Common myeloid progenitor, CD34-positive (primary cell): Measurements from ENCODE around the gene EED.
A peak's percentile ranks its signal among the peaks of the same experiment; 100 is the strongest.
"Not testable (repeated sequence)": the region's sequence is repeated elsewhere in the genome, so short reads cannot be mapped to it uniquely, and the experiment has no call there.

Experiments
- CTCF ChIA-PET: fragments of 350-600 bp; sonication (Branson Sonifier 250); formaldehyde crosslinking; loops from one replicate; lab custom pipeline; 2021; ENCODE audit warnings: antibody characterized with exemption; lab: Charles Lee
- POLR2A ChIA-PET: fragments of 350-600 bp; sonication (Branson Sonifier 250); formaldehyde crosslinking; loops from one replicate; lab custom pipeline; 2021; ENCODE audit warnings: antibody characterized with exemption; lab: Charles Lee
- DNase-seq, 3 donors: peaks; one replicate each; pipeline versions ENCODE4 v3.0.0 to v3.0.0-alpha.2; 2013
- H3K27ac ChIP-seq, 2 experiments: 1 replicate in 1 of 2; 2 replicates in 1 of 2; pipeline ENCODE4 v1.7.0; 2013; ENCODE audit warnings: inconsistent platforms in 2 of 2, low read length in 2 of 2, mild to moderate bottlenecking in 2 of 2, low read depth in 1 of 2, moderate library complexity in 1 of 2; ENCODE audit not compliant: severe bottlenecking in 2 of 2, insufficient read depth in 1 of 2, poor library complexity in 1 of 2
- H3K27me3 ChIP-seq, 5 experiments: replicated peaks in 2 of 5; 1 replicate in 3 of 5; 2 replicates in 2 of 5; pipeline versions ENCODE4 v1.6.1 to v1.7.0; 2013; ENCODE audit warnings: low read length in 4 of 5, mild to moderate bottlenecking in 2 of 5, moderate library complexity in 2 of 5, inconsistent platforms in 1 of 5; ENCODE audit not compliant: insufficient read depth in 5 of 5, control insufficient read depth in 4 of 5
- H3K36me3 ChIP-seq, 4 experiments: 1 replicate in 2 of 4; 2 replicates in 2 of 4; pipeline versions ENCODE4 v1.6.1 to v1.7.0; 2013; ENCODE audit warnings: low read length in 3 of 4, control low read depth in 1 of 4, mild to moderate bottlenecking in 1 of 4; ENCODE audit not compliant: control insufficient read depth in 4 of 4, insufficient read depth in 4 of 4
- H3K4me1 ChIP-seq, 4 experiments: 1 replicate in 3 of 4; 2 replicates in 1 of 4; pipeline versions ENCODE4 v1.6.1 to v1.7.1; 2013; ENCODE audit warnings: low read length in 3 of 4, mild to moderate bottlenecking in 3 of 4, control low read depth in 1 of 4, inconsistent platforms in 1 of 4, moderate library complexity in 1 of 4; ENCODE audit not compliant: control insufficient read depth in 4 of 4, insufficient read depth in 4 of 4; ENCODE audit errors: control extremely low read depth in 1 of 4
- H3K4me3 ChIP-seq, 7 experiments: 1 replicate in 4 of 7; 2 replicates in 3 of 7; pipeline versions ENCODE4 v1.5.1 to v1.7.0; 2013; ENCODE audit warnings: mild to moderate bottlenecking in 7 of 7, low read length in 6 of 7, moderate library complexity in 6 of 7, inconsistent platforms in 2 of 7, low read depth in 2 of 7, control low read depth in 1 of 7; ENCODE audit not compliant: insufficient read depth in 4 of 7, control insufficient read depth in 1 of 7; ENCODE audit errors: extremely low read depth in 1 of 7
- H3K9me3 ChIP-seq, 5 experiments: 1 replicate in 4 of 5; 2 replicates in 1 of 5; pipeline versions ENCODE4 v1.6.1 to v1.7.1; 2013; ENCODE audit warnings: low read length in 4 of 5, mild to moderate bottlenecking in 2 of 5, inconsistent platforms in 1 of 5, low read depth in 1 of 5, moderate library complexity in 1 of 5; ENCODE audit not compliant: control insufficient read depth in 4 of 5, insufficient read depth in 2 of 5; ENCODE audit errors: control extremely low read depth in 1 of 5
- WGBS: methylation state at CpG from one replicate; pipeline ENCODE4 v1.1.5; 2013; ENCODE audit not compliant: insufficient coverage; 5-methylcytosine and 5-hydroxymethylcytosine counted together

EED gene

DNA sequence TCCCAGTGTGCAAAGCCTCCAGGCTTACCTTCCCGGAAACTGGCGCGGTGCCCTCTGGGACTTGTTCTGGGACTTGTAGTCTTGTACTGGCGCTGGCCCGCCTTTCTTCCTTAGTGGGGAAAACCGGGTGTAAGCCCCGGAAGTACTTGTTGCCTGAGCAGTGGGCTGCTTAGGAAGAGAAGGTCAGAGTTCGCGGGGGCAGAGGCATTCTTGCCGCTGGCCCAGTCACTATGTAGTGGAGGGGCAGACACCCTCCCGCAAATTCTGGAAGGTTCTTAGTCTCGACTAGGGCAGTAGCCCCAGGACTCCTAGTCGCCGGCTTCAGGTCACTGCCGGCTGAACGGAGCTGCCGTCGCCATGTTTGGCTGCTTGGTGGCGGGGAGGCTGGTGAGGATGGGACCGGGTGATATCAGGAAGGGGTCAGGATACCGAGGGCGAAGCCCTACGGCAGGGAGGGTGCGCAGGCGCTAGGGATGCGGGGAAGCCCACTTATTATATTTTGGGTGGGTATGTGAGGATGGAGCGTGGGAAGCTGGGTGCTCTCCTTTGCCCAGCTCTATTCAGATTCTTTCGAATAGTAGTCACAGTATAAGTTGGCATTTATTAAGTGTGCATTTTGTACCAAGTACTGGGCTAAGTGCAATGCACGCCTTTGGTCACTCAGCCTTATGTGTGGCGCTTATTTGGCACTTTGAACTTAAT lies 57.7 kb downstream of the EED start, which contains the start of gene HIKESHI:
HIKESHI (plus strand) TSS at position 149 of the 702 bp plus-strand sequence; CDS start at position 358, 209 bp downstream.
- Histone ChIP-seq H3K36me3 (peaks cover 0 to 3% (median under 1%) of the 10 kb centered on the region in 4 experiments), H3K27me3 (peaks cover 0 to 2% (median 0%) of the 10 kb centered on the region in 5 experiments), H3K4me3 (peak within 1 kb of the TSS; percentile 65 to 94 (median 87)), H3K4me1 (peaks cover 4 to 10% (median 7%) of the 10 kb centered on the region in 4 experiments), H3K9me3 (no peaks in the 10 kb centered on the region), H3K27ac (peak within 1 kb of the TSS; percentile 79 to 90)
- CTCF ChIA-PET: interaction anchor here (0.6 to 1.3 kb wide), 2 partner anchors 10 to 305 kb away, joined by 3 to 4 read pairs; no protein-coding TSS in a partner anchor
- 0% methylated on average over 25 of the region's 30 CpGs for WGBS
- peak; percentile 86 to 87 (median 86) for DNase-seq
- POLR2A ChIA-PET: interaction anchor here (0.9 kb wide), 1 partner anchor 9 kb away, joined by 3 read pairs; no protein-coding TSS in a partner anchor

DNA sequence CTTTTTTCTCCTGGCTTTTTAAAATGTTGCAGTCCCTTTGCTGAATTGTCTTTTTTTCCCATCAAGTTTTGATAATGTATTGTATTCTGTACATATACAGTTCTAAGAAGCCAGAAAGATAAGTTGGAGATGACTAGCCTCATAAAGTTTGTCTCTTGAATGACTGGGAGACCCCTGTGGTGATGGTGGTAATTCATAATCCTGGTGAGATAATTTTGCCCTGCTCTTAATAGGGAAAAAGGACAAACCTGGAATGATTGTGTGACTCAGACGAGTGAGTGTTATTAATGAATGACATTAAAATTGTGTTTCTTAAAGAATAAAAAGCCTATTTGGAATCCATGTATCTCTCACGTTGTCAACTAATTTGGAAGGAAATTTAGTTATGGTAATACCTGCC lies 58.7 kb downstream of the EED start:
- CTCF ChIA-PET: interaction anchor here (1.3 kb wide), 1 partner anchor 11 kb away, joined by 4 read pairs; no protein-coding TSS in a partner anchor
- H3K4me1 ChIP-seq: peaks cover 4 to 10% (median 7%) of the 10 kb centered on the region in 4 experiments
- peaks cover 0 to 2% (median 0%) of the 10 kb centered on the region in 5 experiments for H3K27me3 ChIP-seq
- WGBS: 100% methylated on average over 1 of the region's 2 CpGs
- POLR2A ChIA-PET: no interaction called here
- H3K36me3 ChIP-seq: peaks cover 0 to 3% (median under 1%) of the 10 kb centered on the region in 4 experiments
- no peak for DNase-seq
- H3K4me3 ChIP-seq: peak overlapping the region in 6 of 7 experiments; percentile 86 to 94 (median 90)
- H3K27ac ChIP-seq: peak overlapping the region in 1 of 2 experiments; percentile 90
- no peaks in the 10 kb centered on the region for H3K9me3 ChIP-seq

DNA sequence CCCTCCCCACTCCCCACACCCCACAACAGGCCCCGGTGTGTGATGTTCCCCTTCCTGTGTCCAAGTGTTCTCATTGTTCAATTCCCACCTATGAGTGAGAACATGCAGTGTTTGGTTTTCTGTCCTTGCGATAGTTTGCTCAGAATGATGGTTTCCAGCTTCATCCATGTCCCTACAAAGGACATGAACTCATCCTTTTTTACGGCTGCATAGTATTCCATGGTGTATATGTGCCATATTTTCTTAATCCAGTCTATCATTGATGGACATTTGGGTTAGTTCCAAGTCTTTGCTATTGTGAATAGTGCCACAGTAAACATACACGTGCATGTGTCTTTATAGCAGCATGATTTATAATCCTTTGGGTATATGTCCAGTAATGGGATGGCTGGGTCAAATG lies 64.2 kb downstream of the EED start:
- H3K9me3 ChIP-seq, H3K36me3 ChIP-seq, H3K4me3 ChIP-seq, CTCF ChIA-PET, H3K27me3 ChIP-seq, DNase-seq, POLR2A ChIA-PET, H3K4me1 ChIP-seq, H3K27ac ChIP-seq: not testable (repeated sequence)
- no CpG with 5 or more reads among the region's 4 CpGs for WGBS

DNA sequence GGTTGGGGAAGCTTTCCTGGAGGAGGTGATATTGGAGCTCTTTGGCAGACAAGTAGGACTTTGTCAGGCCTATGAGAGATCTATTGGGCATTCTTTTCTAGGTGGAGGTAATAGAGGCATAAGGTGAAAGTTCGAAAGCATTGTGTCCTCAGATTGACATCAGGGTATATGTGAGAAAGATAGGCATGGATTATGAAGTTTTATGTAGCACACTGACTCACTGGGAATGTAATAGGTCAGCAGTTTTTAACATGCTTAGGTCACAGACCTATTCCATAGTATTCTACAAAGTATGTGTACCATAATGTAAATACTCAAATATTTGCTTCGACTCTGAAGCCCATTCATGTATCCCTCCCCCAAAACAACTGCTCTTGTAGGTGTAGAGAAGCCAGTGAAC lies 69.2 kb downstream of the EED start:
- POLR2A ChIA-PET: interaction anchor here (0.6 kb wide), 1 partner anchor 10 kb away, joined by 4 read pairs; no protein-coding TSS in a partner anchor
- no CpG with 5 or more reads among the region's 2 CpGs for WGBS
- CTCF ChIA-PET: interaction anchor here (1.6 kb wide), 1 partner anchor 14 kb away, joined by 3 read pairs; no protein-coding TSS in a partner anchor

GRCh38 chr11:86314636-86315035 lies 70.1 kb downstream of the EED start:
- Histone ChIP-seq H3K4me1 (no peaks in the 10 kb centered on the region), H3K27ac (no peak overlapping the region), H3K4me3 (no peak overlapping the region), H3K36me3 (peaks cover 2 to 21% (median 13%) of the 10 kb centered on the region in 4 experiments), H3K27me3 (no peaks in the 10 kb centered on the region), H3K9me3 (peaks cover 0 to 5% (median 0%) of the 10 kb centered on the region in 5 experiments)
- ChIA-PET POLR2A (no interaction called here), CTCF (interaction anchor here (0.6 to 1.6 kb wide), 3 partner anchors 14 to 634 kb away, joined by 3 read pairs; no protein-coding TSS in a partner anchor)
- no peak for DNase-seq
- WGBS: 100% methylated on average over 2 of the region's 2 CpGs

More for the DNA sequence above, 69.2 kb downstream of the EED start:
- H3K4me3 ChIP-seq: no peak overlapping the region
- H3K27ac ChIP-seq: no peak overlapping the region
- H3K4me1 ChIP-seq: no peaks in the 10 kb centered on the region
- H3K9me3 ChIP-seq: peaks cover 0 to 5% (median 0%) of the 10 kb centered on the region in 5 experiments
- H3K36me3 ChIP-seq: peaks cover 2 to 20% (median 12%) of the 10 kb centered on the region in 4 experiments
- DNase-seq: no peak
- no peaks in the 10 kb centered on the region for H3K27me3 ChIP-seq
